Globus pallidus (tissue), 1 donor: Measurements from ENCODE around the gene CACNA1D.

Source experiments
- DNase-seq: peaks from one replicate; pipeline ENCODE4 v3.0.0-alpha.2; 2015; ENCODE audit warnings: low spot score

The CACNA1D gene

DNA sequence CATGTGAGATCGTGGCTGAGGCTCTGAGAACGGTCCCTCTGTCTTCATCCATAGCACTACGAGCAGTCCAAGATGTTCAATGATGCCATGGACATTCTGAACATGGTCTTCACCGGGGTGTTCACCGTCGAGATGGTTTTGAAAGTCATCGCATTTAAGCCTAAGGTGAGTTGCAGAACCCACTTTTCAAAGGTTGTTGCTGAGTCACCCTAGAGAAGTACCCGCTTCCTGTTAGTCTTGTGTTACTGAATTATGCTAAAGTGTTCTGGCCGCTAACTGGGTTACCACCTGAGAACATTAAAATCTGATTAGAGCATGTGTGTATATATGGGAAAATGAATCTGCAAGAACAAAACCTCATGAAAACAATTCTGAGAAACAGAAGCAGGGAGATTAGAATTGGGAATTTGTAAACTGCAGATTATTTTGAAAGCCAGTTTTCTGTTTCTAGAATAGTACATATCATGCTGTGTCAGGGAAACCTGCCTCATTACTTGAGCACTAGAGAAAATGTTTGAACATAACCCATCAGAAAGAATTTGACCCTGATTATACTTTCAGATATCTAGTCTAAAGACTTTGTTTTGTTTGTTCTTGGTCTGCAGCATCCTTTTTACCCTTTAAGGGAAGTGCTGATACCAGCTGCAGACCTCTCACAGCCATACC, 259.2 kb downstream of the CACNA1D start:
- DNase-seq, result no peak

DNA sequence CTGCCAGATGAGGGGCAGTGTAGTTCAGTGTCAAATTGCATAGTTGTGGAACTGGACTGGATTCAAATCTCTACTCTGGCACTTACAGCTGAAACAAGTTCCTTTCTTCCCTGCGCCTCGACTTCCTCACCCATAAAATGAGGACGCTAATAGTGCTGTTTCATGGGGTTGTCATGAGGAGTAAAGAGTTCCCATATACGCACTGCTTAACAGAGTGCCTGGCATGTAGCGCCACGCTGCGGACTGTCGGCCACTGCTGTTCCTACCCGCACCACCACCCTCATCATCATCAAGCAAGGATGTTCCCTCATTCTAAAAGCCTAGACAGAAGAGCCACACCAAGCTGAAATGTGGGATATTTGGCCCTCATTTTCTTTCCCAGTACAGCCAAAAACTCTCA, 259.9 kb downstream of the CACNA1D start:
- peak; percentile 47 for DNase-seq

DNA sequence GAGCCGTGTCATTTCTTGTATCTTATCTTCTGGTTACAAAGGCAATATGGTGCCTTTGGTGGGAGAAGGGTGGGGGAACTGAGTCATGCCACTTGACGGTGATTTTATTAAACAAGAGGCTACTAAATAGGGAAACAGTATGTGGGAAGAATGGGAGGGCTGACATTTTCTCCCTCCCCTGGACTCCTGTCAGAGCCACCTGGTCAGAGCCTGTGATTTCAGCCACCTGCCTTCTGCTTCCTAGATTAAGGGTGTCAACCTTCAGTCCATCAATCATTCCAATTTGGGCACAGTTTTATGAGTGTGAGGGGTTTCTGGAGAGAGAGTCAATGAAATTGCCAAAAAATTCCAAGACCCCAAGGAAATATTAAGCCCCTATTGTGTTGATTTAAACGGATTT, 264.4 kb downstream of the CACNA1D start:
- DNase-seq, result no peak

DNA sequence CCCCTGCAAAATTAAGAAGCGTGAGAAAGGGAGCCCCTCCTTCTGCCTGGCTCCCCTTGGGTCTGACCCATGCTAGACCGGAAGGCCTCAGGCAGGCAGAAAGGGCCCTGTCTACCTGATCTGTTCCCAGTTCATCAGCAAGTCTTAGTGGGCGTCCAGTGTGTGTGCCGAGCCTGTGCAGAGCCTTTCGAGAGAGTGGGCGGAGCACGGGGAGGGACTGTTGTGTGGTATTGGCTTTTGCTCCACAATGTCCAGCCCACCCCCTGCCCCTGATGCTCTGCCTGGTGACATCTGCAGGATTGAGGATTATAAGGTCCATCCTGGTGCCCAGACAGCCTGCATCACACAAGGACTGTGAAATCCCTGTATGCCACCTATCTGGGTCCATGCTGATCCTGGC, 268.9 kb downstream of the CACNA1D start:
- no peak for DNase-seq

DNA sequence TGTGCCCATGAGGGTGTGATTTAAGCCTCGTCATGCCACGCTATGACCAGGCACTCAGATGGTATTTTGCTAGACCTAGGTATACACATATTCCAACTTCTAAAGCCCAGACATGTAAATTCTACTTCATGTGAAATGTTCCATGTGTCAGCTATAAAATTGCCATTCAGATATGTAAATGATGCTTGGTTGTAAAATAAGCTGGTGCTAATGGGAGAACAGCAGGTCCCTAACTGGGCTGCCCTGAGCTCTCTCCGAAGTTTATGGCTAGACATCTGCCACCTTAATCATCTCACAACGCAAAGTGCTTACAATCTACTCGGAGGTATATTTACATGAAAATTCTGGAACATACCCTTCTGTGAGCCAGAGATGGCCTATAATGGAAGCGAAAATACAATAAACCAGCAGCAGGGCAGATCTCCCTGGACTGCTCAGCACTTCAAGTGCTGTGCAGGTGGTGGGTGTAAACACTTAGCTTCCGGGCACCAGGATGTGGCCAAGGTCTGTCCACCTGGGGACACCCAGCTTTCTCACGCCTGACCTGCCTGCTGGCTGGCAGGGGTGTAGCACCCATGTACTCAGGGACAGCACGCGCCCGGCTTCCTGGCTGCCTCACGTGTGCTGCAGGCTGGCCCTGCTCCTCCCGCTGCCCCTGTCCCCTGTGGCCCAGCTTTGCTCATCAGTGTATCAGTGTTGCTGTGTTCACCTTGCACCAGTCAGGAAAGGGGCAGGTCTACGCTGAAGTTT, 269.8 kb downstream of the CACNA1D start:
- DNase-seq, result no peak

DNA sequence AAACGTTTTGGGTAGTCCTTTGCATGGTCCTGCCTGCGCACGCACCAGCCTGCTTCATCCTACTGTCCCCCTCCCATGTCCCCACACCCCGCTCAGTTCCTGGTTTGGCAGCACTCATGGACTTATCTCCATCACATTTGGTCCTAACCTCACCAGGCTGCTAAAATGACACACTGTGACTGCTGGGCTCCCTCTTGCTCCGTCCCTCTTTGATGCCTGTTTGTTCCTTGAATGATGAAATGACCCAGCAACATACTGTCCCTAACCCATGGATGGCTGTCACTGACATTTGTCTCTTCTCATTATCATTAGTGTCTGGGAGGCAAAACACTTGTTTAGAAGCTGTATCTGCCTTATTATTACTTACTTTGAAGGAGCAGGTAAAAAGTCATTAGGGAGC, 271.3 kb downstream of the CACNA1D start:
- DNase-seq, result no peak

DNA sequence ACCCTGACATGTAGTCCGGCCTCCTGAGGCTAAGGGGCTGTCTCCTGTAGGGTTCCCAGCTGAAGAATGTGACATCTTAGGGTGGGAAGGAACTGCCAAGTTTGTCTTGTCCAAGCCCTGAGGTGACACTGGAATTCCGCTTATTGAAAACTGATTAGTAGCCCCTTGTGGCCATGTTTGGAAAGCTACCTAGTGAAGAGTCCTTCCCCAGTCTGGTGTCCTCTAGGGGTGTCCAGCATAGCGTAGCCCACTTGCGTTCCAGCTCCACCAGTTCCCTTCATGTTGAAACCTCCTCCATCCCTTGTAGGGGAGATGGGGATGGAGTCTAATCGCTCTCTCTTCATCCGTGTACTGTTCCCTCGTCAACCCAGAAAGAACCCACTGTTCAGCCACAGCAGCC, 272.3 kb downstream of the CACNA1D start:
- DNase-seq, result no peak

DNA sequence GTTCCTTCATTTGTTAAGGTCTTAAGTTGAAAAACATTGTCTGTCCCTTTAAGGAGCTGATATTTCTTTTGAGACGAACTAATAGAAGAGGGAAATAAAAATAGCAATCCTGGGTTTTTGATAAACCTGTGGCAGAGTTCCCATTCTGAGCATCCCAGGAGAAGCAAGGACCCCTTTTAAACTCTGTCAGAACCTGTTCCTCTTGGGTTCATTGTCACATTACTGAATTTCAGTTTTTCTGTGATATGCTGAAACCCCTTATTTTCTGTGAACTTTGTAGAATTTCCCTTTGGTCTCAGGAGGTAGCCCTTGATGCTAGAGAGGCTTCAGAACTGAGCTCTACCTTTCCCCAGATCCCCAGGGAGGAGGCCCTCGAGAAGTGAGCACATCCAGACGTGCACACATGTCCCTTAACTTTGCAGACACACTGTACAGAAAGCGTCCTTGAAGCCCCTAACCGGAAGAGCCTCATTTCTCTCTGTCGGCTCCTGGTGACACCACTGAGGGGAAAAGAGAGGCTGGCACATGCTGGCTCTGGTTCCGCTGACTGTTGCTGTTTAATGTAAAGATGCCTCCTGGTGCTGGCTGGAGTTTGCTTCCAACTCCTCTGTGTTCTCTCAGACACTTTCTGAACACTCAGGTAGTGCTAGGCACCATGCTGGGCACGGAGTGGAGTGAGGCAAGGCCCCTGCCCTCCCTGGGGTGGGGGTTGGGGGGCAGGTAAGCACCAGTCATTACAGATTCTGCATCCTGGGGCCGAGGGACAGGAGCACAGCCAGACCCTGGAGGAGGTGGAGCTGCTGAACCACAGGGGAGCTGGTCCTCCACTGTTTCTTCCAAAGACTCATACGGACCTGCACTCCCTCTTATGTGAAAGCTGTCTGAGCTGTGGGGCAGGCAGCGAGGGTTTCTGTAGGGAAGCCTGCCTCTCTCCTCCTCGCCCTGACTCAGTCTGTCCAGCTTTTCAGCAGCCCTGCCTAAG, 274.4 kb downstream of the CACNA1D start:
- DNase-seq, result no peak

DNA sequence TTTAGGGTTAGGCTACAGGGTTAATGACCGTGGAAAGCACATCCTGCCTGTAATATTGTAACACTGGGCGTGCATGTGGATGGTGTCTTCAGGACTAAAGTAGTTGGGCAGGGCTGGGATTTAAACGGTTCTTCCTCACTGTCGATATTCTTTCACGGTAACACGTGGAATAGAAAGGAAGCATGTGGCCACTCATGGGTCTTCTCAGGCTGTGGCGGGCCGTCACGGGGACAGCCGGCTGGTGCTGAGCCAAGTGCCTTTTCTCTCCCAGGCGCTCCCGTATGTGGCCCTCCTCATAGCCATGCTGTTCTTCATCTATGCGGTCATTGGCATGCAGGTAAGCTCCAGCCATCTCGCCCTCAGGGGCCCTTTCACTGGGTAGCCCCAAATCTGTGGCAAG, 278.2 kb downstream of the CACNA1D start:
- no peak for DNase-seq

DNA sequence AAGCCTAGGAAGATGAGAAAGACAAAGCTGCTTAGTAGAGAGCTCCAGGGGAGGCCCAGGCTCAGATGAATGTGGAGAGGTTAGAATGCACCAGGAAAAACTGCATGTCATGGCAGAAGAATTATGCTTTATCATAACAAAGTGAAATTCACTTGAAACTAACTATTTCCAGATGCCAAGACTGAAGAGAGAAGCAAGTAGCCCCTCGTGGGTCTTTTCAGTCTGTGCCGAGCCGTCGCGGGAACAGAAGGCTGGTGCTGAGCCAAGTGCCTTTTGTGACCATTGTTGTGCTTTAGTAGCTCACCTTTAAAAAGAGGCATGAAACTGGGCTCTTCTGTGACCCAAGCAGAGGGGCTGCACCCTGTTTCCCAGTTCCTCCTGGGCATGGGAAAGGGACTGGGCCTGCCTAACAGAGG, 278.6 kb downstream of the CACNA1D start:
- no peak for DNase-seq

DNA sequence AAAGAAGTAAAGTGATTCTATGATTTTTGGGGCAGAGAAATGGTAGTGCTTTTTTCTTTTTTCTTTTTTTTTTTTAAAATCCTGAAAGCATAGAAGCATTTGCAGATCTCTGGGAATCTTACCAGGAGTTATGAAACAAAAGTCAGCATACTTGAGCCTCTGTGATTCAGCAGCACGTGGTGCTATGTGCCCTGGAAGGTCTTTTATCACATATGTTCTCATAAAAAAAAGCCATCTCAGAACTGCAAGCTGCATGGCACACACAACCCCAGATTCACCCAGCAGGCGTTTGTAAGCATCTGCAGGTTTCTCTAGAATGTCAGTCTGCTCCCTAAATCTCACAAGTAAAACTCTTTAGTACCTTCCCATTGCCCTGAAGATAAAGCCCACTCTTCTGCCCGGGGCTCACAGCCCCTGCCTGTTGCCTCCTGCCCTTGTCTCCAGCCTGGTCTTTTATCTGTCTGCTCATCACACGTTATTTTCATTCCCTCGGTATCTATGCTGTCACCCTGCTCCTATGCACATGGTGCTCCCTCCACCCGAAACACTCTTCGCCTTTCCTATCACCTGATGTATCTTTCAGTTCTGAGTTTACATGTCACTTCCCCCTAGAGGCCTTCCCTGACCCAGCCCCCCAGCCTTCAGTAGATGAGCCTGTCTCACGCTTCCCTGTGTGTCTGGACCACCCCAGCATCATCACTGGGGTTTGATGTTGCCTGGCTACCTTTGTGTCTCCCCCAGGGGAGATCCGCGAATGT, 279.4 kb downstream of the CACNA1D start:
- DNase-seq, result no peak

DNA sequence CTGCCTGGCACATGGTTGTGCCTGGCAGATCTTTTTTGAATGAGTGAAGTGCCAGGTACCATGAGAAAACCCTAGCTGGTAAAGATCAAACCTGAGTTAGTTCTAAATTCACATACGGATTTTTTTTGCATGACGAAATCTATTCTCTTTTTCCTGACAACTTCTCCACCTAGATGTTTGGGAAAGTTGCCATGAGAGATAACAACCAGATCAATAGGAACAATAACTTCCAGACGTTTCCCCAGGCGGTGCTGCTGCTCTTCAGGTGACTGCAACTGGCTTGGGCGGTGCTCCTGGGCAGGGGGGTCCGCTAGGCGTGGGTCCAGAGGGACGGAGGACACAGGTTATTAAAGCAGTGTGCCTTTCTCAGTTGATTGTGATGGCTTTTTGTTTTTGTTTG, 280.0 kb downstream of the CACNA1D start:
- no peak for DNase-seq

DNA sequence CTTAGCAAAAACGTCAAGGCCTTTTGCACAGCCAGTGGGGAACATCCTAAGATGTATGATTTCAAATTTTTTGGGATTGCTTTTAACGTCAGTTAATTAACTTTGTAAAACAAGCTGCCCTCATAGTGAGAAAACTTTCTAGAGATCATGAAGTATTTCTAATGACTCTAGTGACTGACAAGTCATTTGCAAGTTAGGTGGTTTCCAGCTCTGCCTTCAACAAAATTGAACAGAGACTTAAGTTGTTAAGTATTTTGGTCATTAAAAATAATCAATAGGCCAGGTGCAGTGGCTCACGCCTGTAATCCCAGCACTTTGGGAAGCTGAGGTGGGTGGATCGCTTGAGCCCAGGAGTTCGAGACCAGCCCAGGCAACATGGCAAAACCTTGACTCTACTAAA, 280.6 kb downstream of the CACNA1D start:
- DNase-seq, result no peak

DNA sequence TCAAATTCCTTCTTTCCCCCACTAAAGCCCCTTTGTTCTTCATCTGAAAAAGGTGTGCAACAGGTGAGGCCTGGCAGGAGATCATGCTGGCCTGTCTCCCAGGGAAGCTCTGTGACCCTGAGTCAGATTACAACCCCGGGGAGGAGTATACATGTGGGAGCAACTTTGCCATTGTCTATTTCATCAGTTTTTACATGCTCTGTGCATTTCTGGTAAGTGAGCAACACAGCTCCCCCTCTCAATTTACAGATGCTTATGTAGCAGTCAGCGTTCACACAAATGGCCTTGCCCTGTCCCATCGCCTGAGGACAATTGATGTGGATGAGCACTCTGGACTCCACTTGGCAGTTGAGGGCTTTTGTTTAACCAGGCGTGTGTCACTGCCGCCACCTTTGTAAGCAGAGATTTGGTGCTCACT, 281.4 kb downstream of the CACNA1D start:
- DNase-seq, result no peak

DNA sequence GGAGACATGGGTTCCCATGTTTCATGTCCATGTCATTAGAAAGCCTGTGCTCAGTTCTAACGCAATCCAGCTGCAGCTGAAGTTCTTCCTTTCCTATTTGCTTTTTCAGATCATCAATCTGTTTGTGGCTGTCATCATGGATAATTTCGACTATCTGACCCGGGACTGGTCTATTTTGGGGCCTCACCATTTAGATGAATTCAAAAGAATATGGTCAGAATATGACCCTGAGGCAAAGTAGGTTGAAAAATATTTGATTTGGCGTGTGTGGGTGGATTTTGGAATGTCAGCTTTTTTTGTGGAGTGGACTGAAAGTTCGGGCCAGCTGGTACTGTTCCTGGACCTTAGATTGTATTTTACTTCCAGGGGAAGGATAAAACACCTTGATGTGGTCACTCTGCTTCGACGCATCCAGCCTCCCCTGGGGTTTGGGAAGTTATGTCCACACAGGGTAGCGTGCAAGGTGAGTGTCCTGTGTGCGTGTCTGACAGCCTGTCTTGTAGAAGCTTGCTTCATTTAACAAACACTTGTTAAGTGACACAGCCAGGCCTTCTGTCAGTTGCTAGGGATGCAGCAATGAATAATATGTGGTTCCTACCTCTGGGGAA, 282.2 kb downstream of the CACNA1D start:
- no peak for DNase-seq

DNA sequence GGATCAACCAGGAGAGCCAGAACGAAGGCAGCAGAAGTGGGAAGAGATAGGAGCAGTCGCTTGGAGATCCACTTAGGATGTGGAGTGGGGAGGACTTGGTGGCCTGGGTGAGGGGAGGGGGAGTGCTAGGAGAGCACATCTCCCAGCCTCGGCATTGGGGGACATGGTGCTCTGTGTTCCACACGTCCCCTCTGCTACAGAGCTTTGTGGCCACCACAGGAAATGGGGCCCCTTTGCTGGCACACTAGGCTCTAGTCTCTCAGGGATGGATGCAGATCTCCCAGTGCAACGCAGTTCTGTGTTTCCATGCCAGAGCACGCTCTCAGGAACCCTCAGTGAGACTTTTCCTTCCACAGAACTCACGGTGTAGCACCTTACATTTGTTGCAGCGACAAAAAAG, 283.1 kb downstream of the CACNA1D start:
- DNase-seq, result no peak

DNA sequence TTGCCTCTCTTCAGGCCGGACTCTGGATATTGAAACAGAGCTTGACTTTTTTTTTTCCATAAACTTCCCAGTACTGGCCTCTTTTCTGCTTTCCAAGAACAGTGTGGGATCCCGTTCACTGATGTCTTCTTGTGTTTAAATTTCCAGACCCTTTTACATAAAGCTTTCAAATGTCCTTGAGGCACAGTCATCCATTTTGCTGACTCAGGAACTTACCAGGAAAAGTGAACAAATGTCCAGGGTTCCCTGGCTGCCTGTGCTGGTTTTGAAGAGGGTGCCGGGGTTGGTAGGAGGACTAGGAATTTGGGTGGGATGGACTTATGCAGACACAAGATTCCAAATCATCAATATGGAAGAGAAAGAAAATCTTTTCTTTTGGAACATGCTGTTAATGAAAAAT, 283.7 kb downstream of the CACNA1D start:
- DNase-seq, result no peak

DNA sequence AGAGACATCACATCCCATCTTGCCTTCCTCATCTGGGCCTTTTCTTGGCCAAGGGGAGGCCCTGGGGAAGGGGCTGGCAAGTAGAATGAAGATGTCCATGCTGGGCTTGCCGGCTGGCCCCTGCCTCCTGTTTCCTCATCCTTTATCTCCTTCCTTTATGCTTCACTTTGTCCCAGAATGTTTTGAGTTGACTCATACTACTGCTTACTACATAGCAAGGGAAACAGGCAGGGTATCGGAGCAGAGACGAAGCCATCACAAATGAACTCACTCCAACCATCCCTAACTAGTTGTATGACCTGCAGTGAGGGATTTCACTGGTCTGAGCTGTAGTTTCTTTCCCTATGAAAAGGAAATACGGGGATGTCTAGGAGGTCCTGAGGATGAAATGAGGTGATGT, 285.8 kb downstream of the CACNA1D start:
- DNase-seq, result no peak

DNA sequence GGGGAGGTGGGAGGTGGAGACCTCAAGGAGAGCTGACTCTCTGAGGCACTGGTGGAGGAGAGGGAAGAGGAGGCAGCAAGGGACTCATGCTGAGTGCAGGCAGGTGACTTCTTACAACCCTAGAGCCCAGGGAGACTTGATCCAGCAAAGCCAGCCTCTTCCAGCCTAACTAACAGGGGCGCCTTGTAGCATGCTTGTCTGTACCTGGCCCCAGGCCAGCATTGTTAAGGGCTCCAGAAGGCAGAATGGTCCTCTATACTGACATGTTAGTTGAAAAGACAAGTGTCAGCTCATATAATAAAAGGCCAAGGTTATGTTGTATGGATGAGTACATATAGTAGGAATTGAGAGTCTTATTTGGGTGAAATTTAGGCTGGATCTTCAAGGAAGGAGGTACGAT, 286.4 kb downstream of the CACNA1D start:
- DNase-seq, result peak; percentile 45

DNA sequence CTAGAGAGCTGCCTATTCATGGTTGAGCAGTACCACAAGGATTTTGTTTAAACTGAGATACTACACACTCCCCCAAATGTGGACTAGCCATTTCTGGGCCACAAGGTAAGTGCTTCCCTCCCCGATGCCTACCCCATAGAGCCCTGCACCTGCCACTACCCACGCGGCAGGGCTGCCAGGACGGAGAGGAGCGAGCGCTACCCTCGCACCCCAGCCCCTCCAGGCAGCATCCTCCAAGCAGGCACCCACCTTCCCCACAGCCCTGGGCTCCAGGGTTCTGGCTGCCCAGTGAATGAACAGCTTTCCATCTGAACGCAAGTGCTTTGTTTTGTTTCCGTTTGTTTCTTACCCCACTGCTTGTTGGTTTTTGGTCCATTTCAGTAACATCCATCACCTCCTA, 292.6 kb downstream of the CACNA1D start:
- DNase-seq, result no peak

DNA sequence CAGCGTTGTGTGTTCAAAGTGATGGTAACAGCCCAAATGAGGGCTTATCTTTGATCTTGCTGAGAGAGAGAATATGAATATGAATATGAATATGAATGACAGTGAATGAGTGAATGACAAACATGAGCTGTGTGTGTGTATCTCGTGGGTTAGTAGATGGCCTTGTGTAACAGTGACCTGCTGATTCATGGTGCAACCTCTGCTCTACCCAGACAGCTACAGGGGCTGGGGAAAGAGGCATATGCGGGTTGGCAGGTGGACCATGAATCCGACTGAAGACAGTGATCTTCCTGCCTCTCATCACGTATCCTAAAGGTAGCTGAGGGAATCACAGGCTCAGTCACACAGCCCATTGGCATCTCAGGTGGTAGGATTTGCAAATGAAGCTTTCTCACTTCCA, 293.6 kb downstream of the CACNA1D start:
- no peak for DNase-seq

DNA sequence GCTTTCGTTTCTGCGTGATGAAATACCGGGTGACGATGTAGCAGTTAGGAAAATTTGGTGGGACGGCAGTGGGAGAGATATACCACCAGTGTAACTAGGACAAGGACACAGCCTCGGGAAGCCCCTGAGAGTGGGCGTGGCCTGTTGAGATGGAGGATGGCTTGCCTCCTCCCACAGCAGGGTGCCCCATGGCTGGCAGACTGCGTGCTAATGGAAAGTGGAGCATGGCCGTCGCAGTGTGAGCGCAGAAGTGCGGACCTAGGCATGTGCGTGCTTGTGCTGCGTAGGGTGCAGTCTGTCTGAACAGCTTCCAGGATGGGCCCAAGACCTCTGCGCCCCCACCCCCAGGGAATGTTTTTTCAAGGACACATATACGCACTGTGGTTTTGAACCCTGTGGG, 295.0 kb downstream of the CACNA1D start:
- DNase-seq, result no peak
